GM12892 (cell line): ENCODE results near the gene NUDT14.

Experiments
- POLR2A ChIP-seq: IDR thresholded peaks from 2 replicates; pipeline ENCODE4 v1.6.1; 2011; ENCODE audit warnings: low read depth, low read length, control low read depth
- POLR2AphosphoS5 ChIP-seq: IDR thresholded peaks from 2 replicates; pipeline ENCODE4 v1.6.1; 2011; ENCODE audit warnings: low read depth, low read length, control low read depth
- TAF1 ChIP-seq: IDR thresholded peaks from 2 replicates; pipeline ENCODE4 v1.6.1; 2011; ENCODE audit warnings: low read depth, mild to moderate bottlenecking, control low read depth, low read length, borderline replicate concordance

- TF ChIP-seq POLR2A (no peak), POLR2AphosphoS5 (no peak), TAF1 (no peak)
Observed at GRCh38 chr14:105157872-105158271, 23.2 kb downstream of the NUDT14 start.
